IMR-90 (cell line): ENCODE results near the gene CSK. TPM values are rescaled to one million over a fixed set of nuclear protein-coding genes. Genes with fewer than 3 reads are reported as not detected.

ENCODE experiments used
- ATAC-seq: fragments of 200-7000 bp; cut with Tn5 transposase; 2 replicates; pipeline ENCODE4 v1.9.1; 2020; ENCODE audit warnings: low read depth, mild to moderate bottlenecking, moderate library complexity
- BruUV-seq: library from RNA; stranded (reverse); fragments of 400-500 nt; replicated peaks from 2 replicates; lab custom pipeline; 2021; lab: Mats Ljungman, UMichigan
- CTCF ChIA-PET: fragments of 300-600 bp; formaldehyde crosslinking; extraction: SDS; loops from one replicate; lab custom pipeline; 2021; ENCODE audit warnings: antibody characterized with exemption; lab: Yijun Ruan, JAX
- POLR2A ChIA-PET: fragments of 300-600 bp; sonication (Branson Sonifier 250); formaldehyde crosslinking; loops from one replicate; lab custom pipeline; 2022; ENCODE audit warnings: antibody characterized with exemption; ENCODE audit not compliant: unreplicated experiment; lab: Charles Lee
- DNase-seq: peaks from one replicate; pipeline ENCODE4 v3.0.0; 2013
- H2AFZ ChIP-seq: replicated peaks from 2 replicates; pipeline ENCODE3; 2013; ENCODE audit warnings: low read length, mild to moderate bottlenecking; ENCODE audit not compliant: poor library complexity
- H2AK5ac ChIP-seq: 2 replicates; pipeline ENCODE4 v1.6.1; 2013; ENCODE audit warnings: low read depth, low read length, inconsistent platforms
- H2AK9ac ChIP-seq: replicated peaks from 2 replicates; pipeline ENCODE3; 2013; ENCODE audit warnings: mild to moderate bottlenecking, low read depth, low read length, moderate library complexity; ENCODE audit not compliant: poor library complexity
- H2BK120ac ChIP-seq: 2 replicates; pipeline ENCODE4 v1.6.1; 2013; ENCODE audit warnings: low read depth, low read length, inconsistent platforms
- H2BK15ac ChIP-seq: 3 replicates; pipeline ENCODE4 v1.6.1; 2013; ENCODE audit warnings: low read depth, low read length, inconsistent platforms
- H2BK20ac ChIP-seq: 2 replicates; pipeline ENCODE4 v1.6.1; 2013; ENCODE audit warnings: low read depth, mild to moderate bottlenecking, inconsistent platforms, low read length, moderate library complexity
- H2BK5ac ChIP-seq: 2 replicates; pipeline ENCODE4 v1.6.1; 2013; ENCODE audit warnings: mild to moderate bottlenecking, low read depth, low read length, inconsistent platforms; ENCODE audit not compliant: poor library complexity, severe bottlenecking
- H3K14ac ChIP-seq: replicated peaks from 2 replicates; pipeline ENCODE4 v1.6.1; 2013; ENCODE audit warnings: low read depth, low read length, inconsistent platforms
- H3K18ac ChIP-seq: 2 replicates; pipeline ENCODE4 v1.6.1; 2013; ENCODE audit warnings: low read depth, low read length, control low read depth
- H3K23ac ChIP-seq: 2 replicates; pipeline ENCODE4 v1.6.1; 2013; ENCODE audit warnings: low read depth, low read length, inconsistent platforms
- H3K27ac ChIP-seq: 2 replicates; pipeline ENCODE4 v1.5.1; 2013; ENCODE audit warnings: mild to moderate bottlenecking, control low read depth, low read length; ENCODE audit not compliant: insufficient read depth
- H3K27me3 ChIP-seq: 2 replicates; pipeline ENCODE4 v1.6.1; 2013; ENCODE audit warnings: low read length; ENCODE audit not compliant: control insufficient read depth, insufficient read depth
- H3K36me3 ChIP-seq: 2 replicates; pipeline ENCODE4 v1.6.1; 2013; ENCODE audit warnings: low read length, mixed read lengths; ENCODE audit not compliant: control insufficient read depth, insufficient read depth
- H3K4ac ChIP-seq: 2 replicates; pipeline ENCODE4 v1.6.1; 2013; ENCODE audit warnings: low read depth, low read length, inconsistent platforms
- H3K4me1 ChIP-seq: 2 replicates; pipeline ENCODE4 v1.6.1; 2013; ENCODE audit warnings: low read length, mixed read lengths; ENCODE audit not compliant: control insufficient read depth, insufficient read depth
- H3K4me2 ChIP-seq: 2 replicates; pipeline ENCODE4 v1.6.1; 2013; ENCODE audit warnings: low read depth, mild to moderate bottlenecking, control low read depth, low read length, moderate library complexity
- H3K4me3 ChIP-seq: 2 replicates; pipeline ENCODE4 v1.5.1; 2013; ENCODE audit warnings: low read depth, mild to moderate bottlenecking, control low read depth, low read length, moderate library complexity; ENCODE audit not compliant: insufficient read depth
- H3K56ac ChIP-seq: 2 replicates; pipeline ENCODE4 v1.6.1; 2013; ENCODE audit warnings: low read length, inconsistent platforms; ENCODE audit not compliant: insufficient read depth; ENCODE audit errors: extremely low read depth
- H3K79me1 ChIP-seq, 2 experiments: 2 replicates each; pipeline ENCODE4 v1.6.1; 2013; ENCODE audit warnings: low read length in 2 of 2, inconsistent platforms in 1 of 2, low read depth in 1 of 2
- H3K9ac ChIP-seq: 2 replicates; pipeline ENCODE4 v1.6.1; 2013; ENCODE audit warnings: low read depth, low read length, control low read depth
- H3K9me1 ChIP-seq: 2 replicates; pipeline ENCODE4 v1.6.1; 2013; ENCODE audit warnings: low read length, inconsistent platforms; ENCODE audit not compliant: insufficient read depth
- H3K9me3 ChIP-seq: 2 replicates; pipeline ENCODE4 v1.6.1; 2013; ENCODE audit warnings: low read length; ENCODE audit not compliant: control insufficient read depth, insufficient read depth
- H4K20me1 ChIP-seq: 2 replicates; pipeline ENCODE4 v1.6.1; 2013; ENCODE audit warnings: low read length, inconsistent platforms; ENCODE audit not compliant: insufficient read depth
- H4K5ac ChIP-seq: 2 replicates; pipeline ENCODE4 v1.6.1; 2013; ENCODE audit warnings: mild to moderate bottlenecking, low read depth, low read length, control low read depth
- H4K8ac ChIP-seq, 2 experiments: 2 replicates each; pipeline ENCODE4 v1.6.1; 2013; ENCODE audit warnings: low read depth in 2 of 2, low read length in 2 of 2, control low read depth in 1 of 2, inconsistent platforms in 1 of 2
- H4K91ac ChIP-seq: 2 replicates; pipeline ENCODE4 v1.6.1; 2013; ENCODE audit warnings: low read depth, low read length, inconsistent platforms; ENCODE audit not compliant: insufficient read depth
- CEBPB ChIP-seq: IDR thresholded peaks from 2 replicates; pipeline ENCODE4 v1.6.1; 2012; ENCODE audit warnings: low read depth, low read length, improper control_type of control experiment
- CHD1 ChIP-seq: IDR thresholded peaks from 2 replicates; pipeline ENCODE4 v1.6.1; 2012; ENCODE audit warnings: low read depth, low read length, improper control_type of control experiment
- NFE2L2 ChIP-seq: fragments of 150-350 bp; IDR thresholded peaks from 2 replicates; pipeline ENCODE4 v1.6.1; 2016; ENCODE audit warnings: low read depth, mild to moderate bottlenecking, low read length
- POLR2A ChIP-seq: IDR thresholded peaks from 2 replicates; pipeline ENCODE4 v1.6.1; 2012; ENCODE audit warnings: mild to moderate bottlenecking, low read depth, low read length
- RCOR1 ChIP-seq: IDR thresholded peaks from 2 replicates; pipeline ENCODE4 v1.6.1; 2012; ENCODE audit warnings: mild to moderate bottlenecking, low read length, improper control_type of control experiment; ENCODE audit not compliant: insufficient replicate concordance
- SMC3 ChIP-seq: fragments of 150-350 bp; IDR thresholded peaks from 2 replicates; pipeline ENCODE4 v1.6.1; 2016; ENCODE audit warnings: low read depth, mild to moderate bottlenecking, antibody characterized with exemption, low read length, moderate library complexity
- WGBS, 2 experiments: methylation state at CpG; one replicate each; pipeline versions ENCODE4 v1.1.5 to v1.1.7; 2013; ENCODE audit warnings: missing lambda C conversion rate in 2 of 2; ENCODE audit not compliant: insufficient read length in 1 of 2; ENCODE audit errors: extremely low coverage in 2 of 2; 5-methylcytosine and 5-hydroxymethylcytosine counted together
- dilution Hi-C: fragments of 300-500 bp; cut with HindIII; formaldehyde crosslinking; loops from one replicate; pipeline ENCODE4 v1.14.3; 2018; ENCODE audit warnings: low sequenced_read_pairs; ENCODE audit not compliant: unreplicated experiment
- in situ Hi-C: fragments of 300-500 bp; cut with MboI; formaldehyde crosslinking; loops from 3 replicates; pipeline ENCODE4 v1.14.3; 2019; ENCODE audit warnings: low sequenced_read_pairs, inconsistent platforms, mixed read lengths
- intact Hi-C: fragments of 100-400 bp; cut with micrococcal nuclease; formaldehyde crosslinking; loops from 2 replicates; pipeline ENCODE4 v1.10.0; 2022
- polyA plus RNA-seq, 3 experiments: library from polyadenylated mRNA; depleted of rRNA; stranded (reverse); fragments of >200 nt; gene quantifications; 2 replicates each; pipeline ENCODE4 v1.2.3, GENCODE V29; 2012; ENCODE audit warnings: low replicate concordance in 1 of 3
- total RNA-seq: library from RNA; depleted of rRNA; stranded (reverse); fragments of >200 nt; gene quantifications from 2 replicates; pipeline ENCODE4 v1.2.3, GENCODE V29; 2012

Gene CSK
- total and polyA plus RNA-seq, 2 of the 4 experiments (the other 2 are of a cell fraction) = 10.8 to 54.0 TPM

- intact Hi-C loops = no loop called here
Observed at GRCh38 chr15:74775894-74776293, 6.0 kb upstream of the CSK start.

More at GRCh38 chr15:74775894-74776293, 6.0 kb upstream of the CSK start:
- Histone ChIP-seq H3K4ac (no peak overlapping the region), H2BK15ac (no peak overlapping the region), H2BK120ac (no peak overlapping the region), H2BK5ac (no peak overlapping the region), H3K79me1 (peaks cover 0 to 3% of the 10 kb centered on the region in 2 experiments; a peak in 1 of 4 replicates), H2BK20ac (no peak overlapping the region), H4K8ac (no peak overlapping the region), H3K9me3 (no peaks in the 10 kb centered on the region), H4K20me1 (no peaks in the 10 kb centered on the region), H3K36me3 (no peaks in the 10 kb centered on the region), H3K14ac (no peak overlapping the region), H3K9me1 (no peaks in the 10 kb centered on the region), H2AFZ (no peak overlapping the region), H4K5ac (no peak overlapping the region), H4K91ac (no peak overlapping the region), H3K27ac (no peak overlapping the region), H3K23ac (no peak overlapping the region), H3K9ac (no peak overlapping the region), H3K4me3 (no peak overlapping the region), H3K56ac (no peak overlapping the region), H2AK5ac (no peak overlapping the region), H3K4me1 (no peaks in the 10 kb centered on the region), H3K18ac (no peak overlapping the region), H3K4me2 (no peak overlapping the region), H3K27me3 (no peaks in the 10 kb centered on the region), H2AK9ac (no peak overlapping the region)
- dilution Hi-C loops = no loop called here
- no TSS peak for BruUV-seq
- POLR2A ChIA-PET = no interaction called here
- in situ Hi-C loops = loop anchor here (10.0 kb wide), 1 partner anchor 401 kb away; no protein-coding TSS in a partner anchor
- CTCF ChIA-PET = interaction anchor here (0.6 kb wide), 1 partner anchor 12 kb away, joined by 3 read pairs; no protein-coding TSS in a partner anchor
- no CpG with 5 or more reads among the region's 4 CpGs for WGBS, 2 experiments
- ATAC-seq (no peak), DNase-seq (no peak)
- TF ChIP-seq POLR2A = no peak
- TF ChIP-seq CEBPB = no peak
- TF ChIP-seq SMC3 = no peak
- TF ChIP-seq NFE2L2 = no peak
- no peak for TF ChIP-seq CHD1
- no peak for TF ChIP-seq RCOR1
